GM21576 (cell line): ENCODE data around the gene WWC2.

Experiments used
- ATAC-seq: cut with Tn5 transposase; IDR thresholded peaks from one replicate; pipeline ENCODE4 v1.9.1; 2021; ENCODE audit warnings: mild to moderate bottlenecking, moderate library complexity; ENCODE audit not compliant: unreplicated experiment

The WWC2 gene

DNA sequence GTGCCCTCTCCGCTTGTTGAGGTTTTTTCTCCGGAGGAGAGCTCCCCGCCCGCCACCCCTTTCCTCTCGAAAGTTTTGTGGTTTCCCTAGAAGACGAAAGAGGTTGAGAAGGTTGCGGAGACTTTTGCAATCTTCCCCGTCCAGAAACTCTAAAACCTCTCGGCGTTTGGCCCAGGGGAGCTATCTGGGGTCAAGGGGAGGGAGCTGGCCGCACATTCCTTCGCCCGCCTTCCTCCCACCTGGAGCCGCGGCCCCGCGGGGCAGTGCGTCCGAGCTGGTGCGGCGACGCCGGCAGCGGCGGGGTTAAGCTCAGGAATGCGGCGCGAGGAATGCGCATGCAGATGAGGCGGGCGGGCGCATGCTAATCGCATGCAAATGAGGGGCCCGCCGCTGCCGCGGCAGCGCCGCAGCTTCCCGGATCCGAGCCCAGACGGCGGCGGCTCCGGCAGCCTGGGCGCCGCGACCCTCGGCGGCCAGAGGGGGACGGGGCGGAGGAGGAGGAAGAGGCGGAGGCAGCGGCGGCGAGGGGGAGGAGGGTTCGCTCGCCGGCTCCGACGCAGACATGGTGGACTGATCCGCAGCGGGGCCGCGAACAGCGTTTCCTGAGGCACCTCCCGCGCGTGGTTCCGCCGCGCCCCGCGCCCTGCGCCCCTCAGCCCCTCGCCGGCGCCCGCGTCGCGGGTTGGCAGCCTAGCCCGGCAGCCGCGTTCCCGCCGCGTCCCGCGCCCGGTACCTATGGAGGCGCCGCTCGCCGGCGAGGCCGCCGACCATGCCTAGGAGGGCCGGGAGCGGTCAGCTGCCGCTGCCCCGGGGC lies at the start of gene WWC2:
WWC2 (plus strand) TSS at position 535 of the 814 bp plus-strand sequence; CDS start at position 770, 235 bp downstream.
- peak; percentile 64 for ATAC-seq

DNA sequence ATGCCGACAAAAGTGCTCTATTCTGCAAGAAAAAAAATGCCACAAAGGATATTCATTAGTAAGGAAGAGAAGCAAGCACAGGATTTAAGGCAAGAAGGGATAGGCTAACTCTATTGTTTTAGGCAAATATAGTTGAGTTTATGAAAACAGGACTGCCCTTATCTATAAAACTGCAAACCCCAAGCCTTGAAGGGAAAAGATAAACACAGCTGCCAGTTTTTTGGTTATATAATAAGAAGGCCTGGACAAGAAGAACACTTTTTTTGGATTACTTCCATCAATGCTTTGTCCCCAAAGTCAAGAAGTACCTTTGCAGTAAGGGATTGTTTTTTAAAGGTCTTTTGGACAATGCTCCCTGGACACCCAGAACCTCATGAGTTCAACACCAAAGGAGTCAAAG lies 45.4 kb upstream of the WWC2 start:
- no peak for ATAC-seq

DNA sequence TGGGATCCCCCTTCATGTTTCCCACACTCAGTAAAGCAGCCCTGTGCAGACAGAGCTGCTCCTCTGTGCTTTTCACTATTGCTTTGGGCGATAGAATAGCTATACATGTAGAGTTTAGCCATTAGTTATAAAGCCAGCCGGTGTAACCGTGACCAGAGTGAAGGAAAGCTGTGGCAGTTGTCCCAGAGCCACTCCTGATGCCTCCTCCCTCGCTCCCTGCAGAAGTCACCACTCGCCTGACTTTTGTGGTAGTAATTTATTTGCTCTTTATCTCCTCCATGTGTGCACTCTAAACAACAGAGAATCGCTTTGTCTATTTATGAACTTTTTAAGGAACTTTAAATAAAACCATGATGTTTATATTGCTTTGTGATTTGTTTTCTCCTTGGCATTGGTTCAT lies 41.8 kb upstream of the WWC2 start:
- ATAC-seq, result no peak

DNA sequence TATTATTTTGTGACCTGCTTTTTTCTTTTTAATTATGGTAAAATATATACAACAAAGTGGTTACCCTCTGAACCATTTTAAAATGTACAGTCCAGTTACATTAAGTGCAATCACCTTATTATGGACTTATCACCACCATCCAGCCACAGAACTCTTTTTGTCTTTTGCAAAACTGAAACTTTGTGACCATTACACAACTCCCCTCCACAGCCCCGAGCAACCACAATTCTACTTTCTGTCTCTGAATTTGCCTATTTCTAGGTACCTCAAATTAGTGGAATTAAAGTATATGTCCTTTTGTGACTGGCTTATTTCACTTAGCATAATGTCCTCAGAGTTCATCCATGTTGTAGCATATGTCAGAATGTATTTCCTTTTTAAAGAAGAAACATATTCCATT lies 39.3 kb upstream of the WWC2 start:
- ATAC-seq, result no peak

DNA sequence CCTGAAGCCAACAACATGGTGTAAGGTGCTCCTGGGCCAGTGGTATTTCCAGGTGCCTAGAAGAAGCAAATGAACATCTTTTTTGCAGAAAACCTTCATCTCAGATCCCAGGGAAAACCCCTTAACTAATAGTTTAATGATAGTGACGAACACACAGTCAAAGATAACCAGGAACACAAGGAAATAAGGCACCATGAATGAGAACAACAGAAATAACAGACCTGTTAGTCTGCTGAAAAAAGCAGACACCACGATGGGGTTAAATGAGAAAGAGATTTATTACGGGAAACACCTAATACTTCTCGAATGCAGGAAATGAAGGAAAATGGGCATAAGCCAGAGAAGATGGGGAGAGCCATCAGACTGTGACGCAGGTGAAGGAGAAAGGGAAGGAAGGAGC lies 30.6 kb upstream of the WWC2 start:
- no peak for ATAC-seq

DNA sequence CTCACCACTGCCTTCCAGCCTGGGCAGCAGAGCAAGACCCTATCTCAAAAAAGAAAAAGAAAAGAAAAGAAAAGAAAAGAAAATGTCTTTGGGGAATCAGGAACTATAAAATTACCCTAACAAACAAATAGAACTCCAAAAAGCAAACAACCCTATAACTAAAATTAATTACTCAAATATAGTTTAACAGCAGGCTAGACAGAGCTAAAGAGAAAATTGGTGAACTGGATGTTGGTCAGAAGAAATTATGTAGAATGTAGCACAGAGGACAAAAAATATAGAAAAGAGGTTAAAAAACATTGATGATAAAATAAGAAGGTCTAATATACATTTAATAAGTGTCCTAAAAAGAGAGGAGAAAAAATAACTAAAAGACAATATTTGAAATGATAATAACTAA lies 27.8 kb upstream of the WWC2 start:
- no peak for ATAC-seq

DNA sequence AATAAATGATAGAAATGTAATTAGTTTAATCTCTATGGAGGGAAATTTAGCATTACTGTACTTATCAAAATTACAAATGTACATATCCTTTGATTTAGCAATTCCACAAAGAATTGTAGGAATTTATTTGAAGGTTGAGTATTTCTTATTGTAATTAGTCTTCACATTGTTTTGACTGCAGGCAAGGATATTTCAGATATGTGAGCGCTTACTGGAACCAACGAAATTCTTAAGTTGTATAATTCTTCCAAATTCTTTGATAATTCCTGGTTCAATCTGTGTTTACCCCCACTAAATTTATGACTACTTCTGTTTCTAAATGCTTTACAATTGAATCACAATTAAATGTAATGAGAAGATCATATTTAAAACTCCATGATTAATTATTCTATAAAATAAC lies 26.9 kb upstream of the WWC2 start:
- no peak for ATAC-seq

DNA sequence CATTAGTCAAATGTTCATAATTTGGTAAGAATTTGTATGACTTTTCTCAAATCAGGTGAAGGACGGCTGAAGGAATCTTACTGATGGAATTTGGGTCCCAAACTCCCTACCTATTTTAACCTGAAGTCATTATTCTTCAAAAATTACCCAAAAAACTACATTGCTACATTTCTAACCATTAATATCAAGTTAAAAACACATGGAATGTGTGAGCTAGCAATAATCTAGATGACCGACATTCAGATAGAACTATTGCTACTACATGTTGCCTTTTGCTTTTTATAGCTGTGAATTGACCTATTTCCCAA lies 25.3 kb upstream of the WWC2 start:
- ATAC-seq, result no peak

DNA sequence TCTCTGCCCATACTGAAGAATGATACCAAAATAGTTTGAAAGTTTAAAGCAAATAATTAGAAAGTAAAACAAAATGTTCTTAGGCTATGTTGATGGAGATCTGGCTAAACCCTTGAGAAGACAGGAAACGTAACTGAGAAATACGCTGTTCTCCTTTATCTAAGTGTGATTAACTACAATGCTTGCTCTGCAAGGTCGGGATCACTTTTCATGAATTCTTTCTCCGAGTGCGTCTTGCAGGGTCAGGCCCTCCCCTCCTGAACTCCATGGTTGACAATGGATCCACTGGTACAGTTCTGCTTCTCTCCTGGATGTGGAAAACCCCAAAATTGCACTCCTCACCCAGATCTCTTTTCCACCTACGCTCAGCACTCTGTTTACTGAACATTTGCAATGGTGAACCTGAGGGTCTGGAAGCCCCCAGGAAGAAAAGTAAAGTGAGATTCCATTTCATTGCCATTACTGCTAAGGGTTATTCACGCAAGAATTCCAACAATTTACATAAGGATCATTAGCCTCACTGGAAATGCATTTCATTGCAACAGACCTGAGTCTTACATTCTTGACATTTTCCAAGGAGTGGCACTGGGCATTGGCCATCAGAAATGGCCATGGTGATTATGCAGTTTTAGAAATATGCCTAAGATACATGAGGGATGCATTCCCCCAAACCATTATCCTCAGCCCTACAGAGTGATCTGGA lies 24.6 kb upstream of the WWC2 start:
- ATAC-seq, result no peak

DNA sequence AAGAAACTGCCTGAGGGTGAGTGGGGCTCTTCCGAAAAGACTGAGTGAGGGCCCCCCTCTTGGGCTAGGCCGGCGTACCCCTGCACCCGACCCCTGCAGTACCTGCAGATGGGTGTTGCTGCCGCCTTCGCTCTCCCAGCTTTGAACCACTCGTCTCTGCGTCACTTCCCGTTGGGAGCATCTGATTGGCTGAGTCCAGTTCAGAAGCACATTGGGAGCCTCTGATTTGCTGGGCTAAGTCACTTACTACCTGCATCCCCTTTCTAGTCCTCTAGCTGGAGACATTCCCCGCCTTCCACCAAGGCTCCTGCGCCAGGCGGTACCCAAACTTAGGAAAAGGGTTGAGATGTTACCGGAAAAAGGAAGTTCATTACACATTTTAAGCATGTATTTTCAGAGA lies 20.4 kb upstream of the WWC2 start:
- ATAC-seq, result no peak

DNA sequence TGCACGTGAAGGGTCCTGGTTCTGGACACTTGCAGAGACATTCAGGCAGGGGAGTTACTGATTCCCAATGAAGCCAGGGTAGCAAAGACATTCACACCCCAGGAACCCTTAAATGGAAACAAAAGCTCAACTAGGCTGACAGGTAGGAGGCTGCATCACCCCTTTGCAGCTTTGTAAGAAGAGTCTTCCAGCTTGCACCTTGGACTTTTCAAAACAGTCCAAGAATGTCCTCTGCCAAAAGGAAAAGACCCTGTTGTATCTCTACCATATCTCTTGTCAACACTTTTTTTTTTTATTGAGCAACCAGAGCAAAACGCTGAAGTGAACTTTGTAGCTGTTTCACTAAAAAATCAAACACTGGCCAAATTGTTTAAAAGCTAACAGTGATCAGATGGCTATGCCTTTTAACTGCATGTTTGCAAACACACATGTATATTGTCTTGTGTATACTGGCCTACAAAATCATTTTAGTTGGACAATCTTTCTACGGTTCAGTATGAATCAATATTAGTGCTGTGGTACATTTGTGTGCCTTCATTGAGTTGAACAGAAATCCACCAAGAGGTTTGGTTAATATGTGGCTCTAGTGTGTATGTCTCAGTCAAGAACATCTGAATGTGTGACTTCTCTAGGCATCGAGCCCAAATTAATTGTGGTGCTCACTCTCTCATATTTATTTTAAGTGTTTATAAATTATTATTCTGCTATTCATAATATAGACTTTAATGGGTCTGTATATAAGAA lies 18.5 kb upstream of the WWC2 start:
- ATAC-seq, result no peak

DNA sequence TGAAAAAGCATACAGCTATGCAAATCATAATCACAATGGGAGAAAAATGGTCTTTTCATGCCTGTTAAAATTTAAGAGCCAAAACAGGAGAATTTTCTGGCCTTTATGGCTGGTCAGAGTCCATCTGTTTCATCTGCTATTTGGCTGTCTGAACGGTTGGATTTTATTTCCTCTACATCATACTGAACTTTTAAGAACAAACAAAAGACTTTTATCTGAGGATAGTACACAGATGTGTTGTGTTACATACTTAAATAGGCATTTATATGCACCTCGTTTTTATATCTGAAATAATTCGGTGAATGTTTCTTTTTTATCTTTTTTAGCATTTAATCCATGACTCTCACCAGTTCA lies 18.0 kb upstream of the WWC2 start:
- ATAC-seq, result no peak

DNA sequence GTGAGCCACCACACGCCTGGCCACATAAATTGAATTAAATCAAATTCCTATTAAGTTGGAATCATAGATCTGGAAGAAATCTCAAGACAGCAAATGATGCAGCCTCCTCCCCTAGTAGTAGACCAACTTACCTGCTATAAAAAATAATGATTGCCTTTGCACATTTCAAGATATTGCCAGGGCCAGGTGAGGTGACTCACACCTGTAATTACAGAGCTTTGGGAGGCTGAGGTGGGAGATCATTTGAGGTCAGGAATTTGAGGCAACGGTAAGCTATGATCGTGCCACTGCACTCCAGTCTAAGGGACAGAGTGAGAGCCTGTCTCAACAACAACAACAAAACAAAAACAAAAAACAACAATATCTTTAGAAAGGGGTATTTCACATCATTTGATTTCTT lies 17.0 kb upstream of the WWC2 start:
- ATAC-seq, result no peak

DNA sequence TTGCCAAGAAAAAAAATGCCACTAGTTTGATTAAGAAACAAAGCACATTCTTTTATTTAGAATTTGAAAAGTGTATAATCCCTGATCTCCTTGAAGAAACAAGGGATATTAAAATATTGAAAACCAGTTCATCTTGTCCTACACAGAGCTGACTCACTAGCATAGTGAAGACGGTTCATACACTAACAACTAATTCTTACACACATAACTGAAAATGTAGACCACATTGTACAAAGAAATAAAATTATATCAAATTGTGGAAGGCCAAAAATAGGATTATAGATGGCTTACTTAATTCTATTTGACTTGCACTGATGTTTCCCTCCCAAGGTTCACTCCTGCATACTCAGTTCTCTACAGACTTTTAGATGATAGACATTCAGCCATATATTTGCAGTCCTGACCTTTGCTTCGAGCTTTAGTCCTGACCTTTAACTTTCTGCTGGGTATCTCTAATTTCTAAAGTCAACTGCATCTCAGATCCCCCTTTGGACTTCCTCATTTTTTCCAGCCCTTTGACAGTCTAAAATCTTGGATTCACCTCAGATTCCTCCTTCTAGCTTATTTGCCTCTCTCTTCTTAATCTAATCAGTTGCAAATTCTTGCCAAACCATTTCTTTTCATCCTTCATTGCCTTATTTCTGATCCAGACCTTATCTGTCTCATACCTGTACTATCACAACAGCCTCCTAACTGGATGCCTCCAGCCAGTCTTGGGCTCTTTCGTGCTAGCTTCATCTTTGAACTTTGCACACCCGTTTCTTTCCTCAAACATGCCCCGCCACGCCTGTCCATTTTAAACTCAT lies 4.5 kb upstream of the WWC2 start:
- no peak for ATAC-seq

DNA sequence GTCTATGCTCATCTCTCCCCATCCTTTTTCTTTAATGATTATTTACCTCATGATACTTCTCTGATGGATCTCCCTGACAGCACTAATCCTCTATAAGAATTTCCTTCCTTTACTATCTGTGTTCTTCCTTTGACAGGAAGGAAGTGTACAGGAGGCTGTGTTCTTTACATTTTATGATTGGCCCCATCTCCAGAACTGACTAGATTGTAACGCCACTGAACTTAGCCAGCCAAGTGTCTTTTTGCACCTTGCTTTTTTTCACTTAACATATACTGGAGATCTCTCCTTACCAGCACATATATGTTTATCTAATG lies 3.9 kb upstream of the WWC2 start:
- no peak for ATAC-seq

DNA sequence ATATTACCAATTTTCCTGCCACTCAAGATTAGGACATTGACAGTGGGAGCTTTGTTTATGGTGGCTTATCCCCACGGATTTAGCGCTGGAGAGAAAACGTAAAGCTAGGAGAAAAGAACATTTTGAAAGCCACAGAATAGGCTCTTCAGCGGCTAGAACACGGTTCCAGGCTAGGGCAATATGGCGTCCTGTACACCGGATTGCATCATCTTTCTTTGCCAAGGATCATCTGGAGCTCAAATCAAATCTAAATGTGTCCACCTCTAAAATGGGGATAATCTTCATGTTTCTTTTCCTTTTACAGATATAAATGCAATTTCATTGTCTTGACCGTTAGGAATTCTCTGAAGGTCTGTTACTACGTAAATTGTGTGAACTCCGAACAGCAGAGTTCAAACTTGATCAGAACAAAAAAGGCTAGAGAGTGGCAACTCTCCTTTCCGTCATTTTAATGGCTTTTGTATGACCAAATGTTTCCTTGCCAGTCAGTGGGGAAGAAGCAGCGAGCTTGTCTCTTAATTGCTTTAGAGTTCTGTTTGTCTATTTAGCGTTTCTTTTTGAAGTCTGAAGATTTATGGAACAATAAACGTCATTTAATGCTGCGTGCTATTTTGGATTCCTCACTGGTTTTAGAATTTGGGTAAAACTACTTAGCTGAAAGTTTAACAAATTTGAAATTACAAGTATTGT lies 2.6 kb upstream of the WWC2 start:
- no peak for ATAC-seq

DNA sequence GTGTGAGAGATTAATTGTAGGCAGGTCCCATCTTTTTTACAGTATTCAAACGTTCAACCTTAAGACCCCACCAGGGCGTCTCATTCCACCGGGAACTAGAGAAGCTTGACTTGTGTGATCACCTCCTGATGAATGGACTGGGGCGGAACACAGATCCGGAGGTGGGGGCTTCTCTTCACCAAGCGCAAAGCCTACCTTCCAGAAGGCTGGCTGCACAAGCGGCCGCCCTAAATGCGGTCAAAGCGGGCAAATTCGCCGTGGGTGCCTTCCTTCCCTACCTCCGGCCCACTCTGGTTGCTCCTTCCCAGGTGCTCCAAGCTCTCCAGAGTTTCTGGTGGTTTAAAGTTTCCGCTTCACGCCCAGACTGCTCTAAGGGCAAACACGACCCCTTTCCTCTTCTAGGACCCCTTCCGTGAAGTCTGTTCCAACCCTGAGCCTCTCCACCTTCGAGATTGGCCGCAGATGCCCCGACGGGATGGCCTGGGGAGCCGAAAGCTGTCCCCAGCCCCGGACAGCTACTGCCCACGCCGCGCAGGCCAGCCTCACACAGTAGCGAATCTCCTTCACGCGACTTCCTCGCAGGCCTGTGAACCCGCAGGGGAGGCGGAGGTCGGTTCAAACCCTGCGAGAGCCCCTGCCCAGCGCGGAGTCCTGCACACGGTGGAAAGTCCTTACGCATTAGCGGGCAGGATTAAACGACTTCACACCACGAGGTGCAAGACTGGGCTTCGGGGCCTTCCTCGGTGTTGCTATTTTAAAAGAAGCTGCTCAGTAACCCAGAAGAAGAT lies 1.6 kb upstream of the WWC2 start:
- peak; percentile 9 for ATAC-seq

DNA sequence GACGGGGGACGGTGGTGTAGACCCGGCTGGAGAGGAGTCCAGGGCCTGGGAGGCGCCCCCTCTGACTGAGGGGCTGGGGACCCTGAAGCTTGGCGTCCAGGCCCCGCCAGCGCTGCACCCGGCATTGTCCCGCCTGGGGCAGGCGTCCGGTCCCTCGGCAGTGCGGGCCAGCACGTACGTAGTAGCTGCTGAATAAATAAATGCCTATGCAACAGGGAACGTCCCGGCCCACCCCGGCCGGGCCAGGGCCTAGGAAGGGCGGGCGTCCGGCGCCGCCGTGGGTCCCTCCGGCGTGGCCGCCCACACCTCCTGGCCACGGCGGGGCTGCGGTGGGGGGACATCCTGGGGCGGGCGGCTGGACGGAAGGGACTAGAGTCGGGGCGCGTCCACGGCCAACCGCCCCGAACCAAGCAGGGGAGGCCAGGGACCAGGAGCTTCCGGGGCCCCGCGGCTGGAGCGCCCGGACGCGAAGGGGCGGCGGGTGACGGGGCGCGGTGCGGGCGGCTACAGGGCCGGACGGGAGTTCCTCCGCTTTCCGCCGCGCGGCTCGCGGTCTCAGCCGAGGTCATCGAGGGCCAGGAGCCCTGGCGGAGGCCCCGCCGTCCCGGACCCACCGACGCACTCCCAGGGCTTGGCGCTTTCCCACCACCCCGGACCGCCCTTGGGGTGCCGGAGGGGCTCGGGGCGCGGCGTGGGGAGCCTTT lies 886 bp upstream of the WWC2 start:
- ATAC-seq, result peak; percentile 28

DNA sequence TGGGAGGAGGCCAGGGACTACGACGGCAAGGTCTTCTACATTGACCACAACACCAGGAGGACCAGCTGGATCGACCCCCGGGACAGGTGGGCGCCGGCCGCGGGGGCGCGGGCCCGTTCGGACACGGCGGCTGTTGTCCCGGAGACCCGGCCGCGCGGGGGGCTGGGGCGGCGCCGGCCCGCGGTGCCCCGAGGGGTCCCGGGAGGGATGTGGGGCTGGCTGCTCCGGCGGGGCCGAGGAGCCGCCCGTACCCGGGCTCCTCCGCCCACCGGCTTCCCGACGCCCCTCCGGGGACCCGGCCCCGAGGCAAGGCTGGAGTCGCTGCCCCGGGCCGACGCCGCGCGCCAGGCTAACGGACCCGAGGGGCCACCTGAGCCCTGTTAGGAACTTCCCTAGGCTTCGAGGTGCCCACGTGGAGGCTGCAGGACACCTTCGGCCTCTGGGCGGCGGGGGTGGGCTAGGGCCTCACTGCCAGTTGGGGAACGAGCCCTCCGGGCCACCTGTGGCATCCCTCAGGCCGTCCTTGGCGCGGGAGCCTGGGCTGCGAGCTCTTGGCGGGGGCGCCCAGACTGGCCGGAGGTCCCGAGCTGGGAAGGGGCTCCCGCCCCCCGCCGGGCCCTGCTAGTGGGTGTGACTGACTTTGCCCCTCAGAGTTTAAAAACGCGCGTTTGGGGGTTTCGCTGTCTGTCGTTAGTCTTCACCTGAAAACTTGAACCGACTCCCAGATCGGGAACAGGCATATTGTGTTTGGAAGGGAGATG lies 660 bp downstream of the WWC2 start:
- ATAC-seq, result no peak
